Suprapubic skin (tissue), 4 donors: Measurements from ENCODE around the gene RIOK2. TPM values are rescaled to one million over a fixed set of nuclear protein-coding genes. Genes with fewer than 3 reads are reported as not detected.
"Not testable (repeated sequence)": the region's sequence is repeated elsewhere in the genome, so short reads cannot be mapped to it uniquely, and the experiment has no call there.

Experiments
- DNase-seq, 2 donors: peaks; one replicate each; pipeline ENCODE4 v3.0.0-alpha.2; 2019; ENCODE audit warnings: low spot score in 2 of 2
- H3K27ac ChIP-seq: fragments of 200-600 bp; sonication (generic); one replicate; pipeline ENCODE4 v1.5.1; 2019
- H3K27me3 ChIP-seq: fragments of 200-600 bp; sonication (generic); one replicate; pipeline ENCODE4 v1.5.1; 2019
- H3K36me3 ChIP-seq: fragments of 200-600 bp; sonication (generic); one replicate; pipeline ENCODE4 v1.5.1; 2019
- H3K4me1 ChIP-seq: fragments of 200-600 bp; sonication (generic); one replicate; pipeline ENCODE4 v1.5.1; 2019
- H3K4me3 ChIP-seq: fragments of 200-600 bp; sonication (generic); one replicate; pipeline ENCODE4 v1.5.1; 2019; ENCODE audit warnings: mild to moderate bottlenecking
- H3K9me3 ChIP-seq: fragments of 200-600 bp; sonication (generic); one replicate; pipeline ENCODE4 v1.5.1; 2019
- EP300 ChIP-seq: sonication (generic); formaldehyde crosslinking; IDR thresholded peaks from one replicate; pipeline ENCODE4 v1.6.1; 2017; ENCODE audit warnings: antibody characterized with exemption
- POLR2A ChIP-seq, 2 donors: fragments of 450-650 bp; IDR thresholded peaks; one replicate each; pipeline ENCODE4 v1.6.1; 2017; ENCODE audit warnings: antibody characterized with exemption in 2 of 2, mild to moderate bottlenecking in 2 of 2, moderate library complexity in 2 of 2
- POLR2AphosphoS5 ChIP-seq, 3 donors: sonication (generic); formaldehyde crosslinking; IDR thresholded peaks; one replicate each; pipeline ENCODE4 v1.6.1; 2017; ENCODE audit warnings: antibody characterized with exemption in 3 of 3
- WGBS: methylation state at CpG from one replicate; pipeline ENCODE4 v1.1.5; 2018; 5-methylcytosine and 5-hydroxymethylcytosine counted together
- total RNA-seq, 4 donors: library from RNA; depleted of rRNA; stranded (reverse); fragments of >200 nt; gene quantifications; one replicate each; pipeline ENCODE4 v1.1.0, GENCODE V29; 2016
- TF ChIP-seq, protein P1 (sequence below), 2 donors: fragments of 200-600 bp in 1 of 2; fragments of 450-650 bp in 1 of 2; sonication (generic) in 1 of 2; IDR thresholded peaks; one replicate each; pipeline ENCODE4 v1.5.1; 2016 to 2019; ENCODE audit warnings: antibody characterized with exemption in 2 of 2, mild to moderate bottlenecking in 1 of 2, moderate library complexity in 1 of 2

The RIOK2 gene
- total RNA-seq, 4 donors from 2014 or later: 7.4 to 24.9 (median 16.3) TPM

DNA sequence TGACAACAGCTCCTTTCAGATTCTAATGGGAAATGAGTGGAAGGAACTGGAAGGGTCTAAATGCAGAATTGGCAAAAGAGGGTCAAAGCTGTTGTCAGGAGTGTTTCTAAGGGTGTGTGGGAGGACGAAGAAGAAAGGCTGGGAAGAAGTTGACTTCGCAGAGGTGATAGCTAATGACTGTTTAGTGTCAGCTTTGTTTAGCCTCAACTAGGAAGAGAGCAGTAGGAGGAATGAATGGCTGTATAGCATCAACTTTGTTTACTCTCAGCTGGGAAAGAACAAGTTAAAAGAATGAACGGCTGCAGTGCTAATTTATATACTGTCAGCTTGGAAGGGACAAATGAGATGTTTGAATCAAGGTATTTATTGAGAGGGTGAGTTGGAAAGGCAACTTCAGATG, 34.8 kb downstream of the RIOK2 start:
- DNase-seq: no peak
- Histone ChIP-seq H3K27me3 (no peaks in the 10 kb centered on the region), H3K4me1 (no peaks in the 10 kb centered on the region), H3K36me3 (no peaks in the 10 kb centered on the region), H3K4me3 (no peak overlapping the region), H3K27ac (no peak overlapping the region), H3K9me3 (no peaks in the 10 kb centered on the region)
- TF ChIP-seq POLR2A (IDR thresholded peaks at IDR 0.05): no peak
- 52% methylated on average over 3 of the region's 3 CpGs for WGBS

DNA sequence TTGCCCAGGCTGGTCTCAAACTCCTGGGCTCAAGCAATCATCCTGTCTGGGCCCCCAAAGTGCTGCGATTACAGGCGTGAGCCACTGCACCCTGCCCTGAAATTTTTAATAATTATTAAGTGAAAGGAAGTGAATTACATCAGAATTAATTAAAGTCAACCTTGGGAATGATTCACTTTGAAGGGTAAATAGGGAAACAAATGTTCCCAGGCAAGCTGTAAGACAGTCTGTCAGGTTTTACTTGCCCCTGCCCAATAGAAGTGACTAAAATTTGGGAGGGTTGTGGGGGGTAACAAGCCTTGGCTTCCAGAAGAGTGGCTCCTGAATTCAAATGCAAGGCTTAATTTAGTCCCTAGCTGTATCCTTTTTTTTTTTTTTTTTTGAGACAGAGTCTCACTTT, 39.3 kb downstream of the RIOK2 start:
- Histone ChIP-seq H3K4me1 (no peaks in the 10 kb centered on the region), H3K27me3 (no peaks in the 10 kb centered on the region), H3K27ac (no peak overlapping the region), H3K9me3 (no peaks in the 10 kb centered on the region), H3K4me3 (no peak overlapping the region), H3K36me3 (no peaks in the 10 kb centered on the region)
- no peak for DNase-seq
- TF ChIP-seq, protein P1, sequence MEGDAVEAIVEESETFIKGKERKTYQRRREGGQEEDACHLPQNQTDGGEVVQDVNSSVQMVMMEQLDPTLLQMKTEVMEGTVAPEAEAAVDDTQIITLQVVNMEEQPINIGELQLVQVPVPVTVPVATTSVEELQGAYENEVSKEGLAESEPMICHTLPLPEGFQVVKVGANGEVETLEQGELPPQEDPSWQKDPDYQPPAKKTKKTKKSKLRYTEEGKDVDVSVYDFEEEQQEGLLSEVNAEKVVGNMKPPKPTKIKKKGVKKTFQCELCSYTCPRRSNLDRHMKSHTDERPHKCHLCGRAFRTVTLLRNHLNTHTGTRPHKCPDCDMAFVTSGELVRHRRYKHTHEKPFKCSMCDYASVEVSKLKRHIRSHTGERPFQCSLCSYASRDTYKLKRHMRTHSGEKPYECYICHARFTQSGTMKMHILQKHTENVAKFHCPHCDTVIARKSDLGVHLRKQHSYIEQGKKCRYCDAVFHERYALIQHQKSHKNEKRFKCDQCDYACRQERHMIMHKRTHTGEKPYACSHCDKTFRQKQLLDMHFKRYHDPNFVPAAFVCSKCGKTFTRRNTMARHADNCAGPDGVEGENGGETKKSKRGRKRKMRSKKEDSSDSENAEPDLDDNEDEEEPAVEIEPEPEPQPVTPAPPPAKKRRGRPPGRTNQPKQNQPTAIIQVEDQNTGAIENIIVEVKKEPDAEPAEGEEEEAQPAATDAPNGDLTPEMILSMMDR (IDR thresholded peaks at IDR 0.05): no peak
- no peak for TF ChIP-seq EP300
- no peak for TF ChIP-seq POLR2AphosphoS5 (IDR thresholded peaks at IDR 0.05)
- TF ChIP-seq POLR2A (IDR thresholded peaks at IDR 0.05): no peak
- 87% methylated on average over 2 of the region's 2 CpGs for WGBS

DNA sequence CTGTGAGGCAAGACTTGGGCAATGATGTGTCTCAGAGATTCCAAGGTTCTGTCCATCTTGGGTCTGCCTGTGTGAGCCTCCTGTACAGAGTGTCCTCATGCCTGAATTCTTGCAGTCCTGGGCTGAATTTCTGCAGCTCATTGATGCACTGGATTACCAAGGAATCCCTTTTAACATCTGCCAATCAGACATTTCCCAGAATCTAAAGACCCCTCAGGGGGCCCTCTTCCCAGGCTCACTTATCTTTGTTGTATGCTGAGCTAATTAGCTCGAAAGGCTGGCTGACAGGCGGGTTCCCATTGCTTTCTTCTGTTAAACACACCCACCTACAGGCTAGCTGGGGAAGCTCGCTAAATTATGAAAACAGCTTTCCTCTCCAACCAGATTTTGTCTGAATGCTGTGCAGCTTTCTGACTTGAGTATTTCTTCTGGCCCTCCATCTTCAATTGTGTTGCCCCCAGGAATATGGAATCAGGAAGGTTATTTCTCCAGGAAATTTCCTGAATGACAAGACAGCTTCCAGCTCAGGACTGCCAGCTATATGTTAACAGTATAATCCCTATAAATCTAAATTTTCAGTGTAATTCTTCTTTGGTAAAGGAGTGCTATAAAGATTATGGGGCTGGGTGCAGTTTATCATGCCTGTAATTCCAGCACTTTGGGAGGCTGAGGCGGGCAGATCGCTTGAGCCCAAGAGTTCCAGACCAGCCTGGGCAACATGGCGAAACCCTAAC, 40.4 kb downstream of the RIOK2 start, which contains the start of gene LIX1:
Gene LIX1, minus strand, starts transcription at position 91 of the 734 bp plus-strand sequence. Its CDS starts 35 bp downstream, at position 56.
- H3K36me3 ChIP-seq: no peaks in the 10 kb centered on the region
- H3K9me3 ChIP-seq: no peaks in the 10 kb centered on the region
- no peaks in the 10 kb centered on the region for H3K27me3 ChIP-seq
- TF ChIP-seq POLR2A (IDR thresholded peaks at IDR 0.05) (no peak), POLR2AphosphoS5 (IDR thresholded peaks at IDR 0.05) (no peak), EP300 (no peak)
- TF ChIP-seq, protein P1 (IDR thresholded peaks at IDR 0.05): peak in 1 of 2 donors; percentile 33
- no peak within 1 kb of the TSS for H3K4me3 ChIP-seq
- no peaks in the 10 kb centered on the region for H3K4me1 ChIP-seq
- 48% methylated on average over 6 of the region's 6 CpGs for WGBS
- DNase-seq: no peak
- no peak within 1 kb of the TSS for H3K27ac ChIP-seq

DNA sequence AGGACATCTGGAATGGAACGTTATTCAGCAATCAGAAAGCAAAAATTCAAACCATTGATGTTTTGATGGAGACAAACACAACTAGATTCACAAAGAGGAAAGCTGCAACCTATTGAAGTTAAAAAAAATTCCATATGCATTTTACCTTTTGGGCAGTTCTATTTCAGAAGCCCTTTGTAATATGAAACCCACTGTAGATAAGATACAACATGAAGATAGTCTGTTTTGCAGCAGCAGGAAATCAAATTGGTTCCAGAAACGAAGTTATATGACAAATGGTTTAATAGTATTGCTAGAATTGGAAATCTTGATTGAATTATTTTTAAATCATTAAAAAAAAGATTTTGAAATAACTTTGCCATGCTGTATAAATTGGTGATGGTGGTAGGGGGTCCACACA, 41.5 kb downstream of the RIOK2 start:
- Histone ChIP-seq H3K36me3 (no peaks in the 10 kb centered on the region), H3K9me3 (no peaks in the 10 kb centered on the region), H3K4me1 (no peaks in the 10 kb centered on the region), H3K27ac (no peak overlapping the region), H3K27me3 (no peaks in the 10 kb centered on the region), H3K4me3 (no peak overlapping the region)
- TF ChIP-seq POLR2AphosphoS5 (IDR thresholded peaks at IDR 0.05) (no peak), POLR2A (IDR thresholded peaks at IDR 0.05) (no peak), EP300 (no peak)
- TF ChIP-seq, protein P1 (IDR thresholded peaks at IDR 0.05): no peak
- 63% methylated on average over 2 of the region's 2 CpGs for WGBS
- DNase-seq: no peak

DNA sequence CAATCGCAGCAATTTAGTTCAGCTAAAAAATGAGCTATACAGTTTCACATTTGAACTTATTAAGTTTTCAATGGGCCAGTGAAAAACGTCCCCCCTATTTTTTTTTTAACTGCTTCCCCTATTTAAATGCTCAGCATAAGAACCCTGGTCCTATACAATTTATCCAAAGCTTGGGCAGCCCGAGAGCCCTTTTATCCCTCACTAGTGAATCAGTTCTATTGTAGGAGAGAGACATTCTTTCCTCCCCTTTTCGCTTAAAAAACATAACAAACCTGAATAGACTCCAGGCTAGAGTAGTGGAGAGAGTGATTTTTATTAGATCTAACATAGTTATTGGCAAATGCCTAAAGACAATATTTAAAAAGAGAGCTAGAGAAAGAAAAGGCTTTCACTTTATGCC, 42.0 kb downstream of the RIOK2 start:
- H3K36me3 ChIP-seq: no peaks in the 10 kb centered on the region
- no peak overlapping the region for H3K4me3 ChIP-seq
- H3K27me3 ChIP-seq: no peaks in the 10 kb centered on the region
- H3K4me1 ChIP-seq: no peaks in the 10 kb centered on the region
- H3K27ac ChIP-seq: no peak overlapping the region
- WGBS: 59% methylated on average over 4 of the region's 4 CpGs
- TF ChIP-seq POLR2AphosphoS5 (IDR thresholded peaks at IDR 0.05) (no peak), POLR2A (IDR thresholded peaks at IDR 0.05) (no peak), EP300 (no peak)
- TF ChIP-seq, protein P1 (IDR thresholded peaks at IDR 0.05): no peak
- no peaks in the 10 kb centered on the region for H3K9me3 ChIP-seq
- DNase-seq: no peak

DNA sequence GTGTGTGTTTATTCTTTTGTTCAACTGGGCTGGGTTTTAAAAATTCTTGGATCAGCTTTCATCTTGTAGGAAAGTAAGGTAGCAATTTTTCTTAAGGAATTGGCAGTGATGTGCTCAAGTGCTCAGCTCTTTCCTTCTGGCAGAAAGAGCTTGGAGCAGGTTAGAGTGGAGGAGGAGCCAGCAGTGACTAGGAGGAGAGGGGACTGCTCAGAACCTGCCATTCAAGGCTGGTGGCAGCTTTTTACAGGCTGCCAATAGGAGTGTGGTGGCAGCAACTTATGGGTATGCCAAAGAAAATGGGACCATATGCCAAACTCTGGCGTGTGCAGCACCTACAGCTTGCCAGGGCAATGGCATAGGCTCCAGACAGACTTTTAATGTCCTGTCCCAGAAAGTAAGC, 42.8 kb downstream of the RIOK2 start:
- H3K36me3 ChIP-seq, H3K4me1 ChIP-seq, DNase-seq, H3K4me3 ChIP-seq, H3K27me3 ChIP-seq, H3K9me3 ChIP-seq, H3K27ac ChIP-seq: not testable (repeated sequence)
- WGBS: 36% methylated on average over 1 of the region's 1 CpG
